Skin of body (tissue), 2 donors: ENCODE results near the gene DISC1. TPM values are rescaled to one million over a fixed set of nuclear protein-coding genes. Genes with fewer than 3 reads are reported as not detected.

Source experiments
- DNase-seq: peaks from one replicate; lab custom pipeline; 2025; lab: John Stamatoyannopoulos, UW
- total RNA-seq: library from RNA; depleted of rRNA; stranded (reverse); fragments of >200 nt; gene quantifications from one replicate; pipeline ENCODE4 v1.2.3, GENCODE V29; 2014

DISC1 gene
- total RNA-seq, 1 donor from 2014 or later: 13.9 TPM

DNA sequence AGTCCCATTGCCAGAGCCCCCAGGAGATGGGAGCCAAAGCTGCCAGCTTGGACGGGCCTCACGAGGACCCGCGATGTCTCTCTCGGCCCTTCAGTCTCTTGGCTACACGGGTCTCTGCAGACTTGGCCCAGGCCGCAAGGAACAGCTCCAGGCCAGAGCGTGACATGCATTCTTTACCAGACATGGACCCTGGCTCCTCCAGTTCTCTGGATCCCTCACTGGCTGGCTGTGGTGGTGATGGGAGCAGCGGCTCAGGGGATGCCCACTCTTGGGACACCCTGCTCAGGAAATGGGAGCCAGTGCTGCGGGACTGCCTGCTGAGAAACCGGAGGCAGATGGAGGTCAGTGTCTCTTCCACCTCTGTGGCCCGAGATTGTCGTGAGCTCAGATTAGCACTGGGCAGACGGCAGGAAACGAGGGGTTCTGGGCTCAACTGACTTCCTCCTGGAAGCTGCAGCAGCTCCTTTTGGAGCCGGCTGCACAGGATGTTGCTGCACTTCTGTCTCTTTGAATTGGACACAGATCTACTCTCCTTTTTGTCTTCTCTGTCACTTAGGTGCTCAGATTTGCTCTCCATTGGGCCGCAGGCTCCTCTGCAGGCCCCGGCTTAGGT lies 68.0 kb downstream of the DISC1 start:
- no peak for DNase-seq

DNA sequence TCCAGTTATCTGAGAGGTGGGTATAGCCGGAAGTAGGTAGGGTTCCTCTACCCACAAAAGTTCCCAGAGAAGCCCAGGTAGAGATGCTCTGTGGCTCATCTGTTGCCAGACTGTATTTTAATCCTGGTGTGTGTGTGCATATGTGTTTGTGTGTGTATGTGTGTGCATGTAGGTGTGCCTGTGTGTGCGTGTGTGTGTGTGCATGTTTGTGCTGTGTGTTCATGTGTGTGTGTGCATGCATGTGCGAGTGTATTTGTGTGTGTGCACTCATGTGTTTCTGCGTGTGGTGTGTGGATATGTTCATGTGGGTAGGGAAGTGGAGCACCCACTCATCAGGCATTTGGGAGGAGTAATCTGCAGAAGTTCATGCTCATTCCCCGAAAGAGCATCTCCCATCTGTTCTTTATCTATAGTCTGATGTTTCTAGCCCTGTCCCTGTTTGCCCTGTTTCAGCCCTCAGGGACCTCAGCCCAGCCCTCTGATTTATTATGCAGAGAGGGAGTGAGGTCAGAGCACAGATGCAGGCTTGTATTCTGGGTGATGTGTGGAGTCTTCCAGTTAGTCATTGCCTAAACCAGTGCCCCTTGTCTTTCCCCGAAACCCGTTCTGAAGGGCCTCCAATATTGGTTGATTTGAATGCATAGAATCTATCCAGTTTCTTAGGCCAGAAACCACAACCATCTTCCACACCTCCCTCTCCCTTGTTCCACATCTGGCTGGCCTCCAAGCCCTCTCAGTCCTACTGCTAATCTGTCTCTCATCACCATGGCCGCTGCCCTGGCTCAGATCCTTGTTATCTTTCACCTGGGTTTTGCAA lies 69.1 kb downstream of the DISC1 start:
- DNase-seq: peak; percentile 10

DNA sequence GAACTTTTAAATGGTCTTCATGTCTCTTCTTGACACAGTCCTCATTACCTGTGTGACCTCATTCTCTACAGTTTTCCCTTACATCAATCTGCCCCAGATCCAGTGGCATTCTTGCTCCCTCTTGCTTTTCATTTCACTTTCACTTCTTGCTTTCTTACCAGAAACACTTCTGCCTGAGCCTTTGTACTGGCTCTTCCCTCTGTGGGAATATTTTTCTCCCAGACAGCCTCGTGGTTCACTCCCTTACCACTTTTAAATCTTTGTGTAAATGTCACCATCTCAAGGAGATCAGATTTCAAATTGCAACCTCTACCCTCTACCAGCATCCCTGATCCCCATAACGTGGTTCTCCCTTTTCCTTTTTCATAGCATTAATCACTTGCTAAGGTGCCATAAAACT lies 73.2 kb downstream of the DISC1 start:
- no peak for DNase-seq

GRCh38 chr1:231701306-231701705 lies 74.7 kb downstream of the DISC1 start:
- no peak for DNase-seq

GRCh38 chr1:231702331-231702730 lies 75.7 kb downstream of the DISC1 start:
- no peak for DNase-seq

- DNase-seq: no peak
Measured at GRCh38 chr1:231702804-231703203, 76.2 kb downstream of the DISC1 start.

GRCh38 chr1:231705806-231706760 lies 79.5 kb downstream of the DISC1 start:
- no peak for DNase-seq

DNA sequence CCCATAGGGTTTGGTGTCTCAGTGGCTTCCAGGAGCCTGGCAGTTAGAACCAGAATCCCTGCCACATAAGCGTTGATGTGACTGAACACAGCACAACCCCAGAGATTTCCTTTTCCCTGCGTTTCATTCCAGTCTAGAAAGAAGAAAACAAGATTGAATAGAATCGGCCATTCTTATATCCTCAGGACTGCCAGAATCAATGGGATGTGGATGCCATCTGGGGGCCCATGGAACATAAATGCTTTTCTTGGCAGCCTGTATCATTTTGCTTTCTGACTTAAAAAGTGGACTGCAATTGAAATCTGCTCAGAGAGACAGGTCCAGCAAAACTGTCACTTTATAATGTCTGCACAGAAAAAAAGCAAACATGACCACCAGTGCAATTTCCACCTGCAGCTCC lies 80.3 kb downstream of the DISC1 start:
- no peak for DNase-seq

DNA sequence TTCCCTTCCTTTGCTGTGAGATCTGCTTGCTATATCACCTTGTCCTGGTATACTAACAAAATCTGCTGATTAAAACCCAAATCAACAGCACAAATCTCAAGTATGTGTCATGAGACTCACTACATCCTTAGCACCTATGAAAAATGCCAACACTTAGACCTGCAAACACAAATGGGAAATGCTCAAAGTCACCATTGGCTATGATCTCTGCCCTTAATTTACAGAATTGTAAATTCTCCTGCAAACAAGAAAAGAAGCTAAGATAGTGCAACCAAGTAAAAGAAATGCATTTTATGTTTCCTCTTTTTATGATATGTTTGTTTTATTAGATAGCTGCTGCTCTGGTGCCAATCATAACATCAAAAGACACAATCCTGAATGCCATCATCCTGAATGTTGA lies 80.8 kb downstream of the DISC1 start:
- no peak for DNase-seq

DNA sequence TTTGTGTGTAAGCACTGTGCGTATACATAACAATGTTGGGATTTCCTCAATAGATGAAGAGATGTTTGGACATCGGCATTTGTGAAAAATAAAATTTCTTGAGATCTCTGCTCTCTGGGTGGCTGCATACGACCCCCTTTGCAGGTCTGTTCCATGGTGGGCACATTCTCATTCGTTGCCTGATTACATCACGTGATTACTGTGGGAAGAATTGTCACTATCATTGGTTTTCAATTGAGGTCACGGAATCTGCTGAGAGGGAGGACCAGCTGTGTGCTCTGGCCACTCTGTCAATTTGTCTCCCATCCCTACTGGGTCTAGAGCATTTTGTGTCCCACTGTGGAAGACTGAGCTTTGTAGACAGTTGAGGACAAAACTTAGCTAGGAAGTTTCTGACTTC lies 81.8 kb downstream of the DISC1 start:
- DNase-seq: no peak

- DNase-seq: no peak
Measured at GRCh38 chr1:231714440-231714839, 87.8 kb downstream of the DISC1 start.

- DNase-seq: no peak
Measured at GRCh38 chr1:231715816-231716722, 89.5 kb downstream of the DISC1 start.

DNA sequence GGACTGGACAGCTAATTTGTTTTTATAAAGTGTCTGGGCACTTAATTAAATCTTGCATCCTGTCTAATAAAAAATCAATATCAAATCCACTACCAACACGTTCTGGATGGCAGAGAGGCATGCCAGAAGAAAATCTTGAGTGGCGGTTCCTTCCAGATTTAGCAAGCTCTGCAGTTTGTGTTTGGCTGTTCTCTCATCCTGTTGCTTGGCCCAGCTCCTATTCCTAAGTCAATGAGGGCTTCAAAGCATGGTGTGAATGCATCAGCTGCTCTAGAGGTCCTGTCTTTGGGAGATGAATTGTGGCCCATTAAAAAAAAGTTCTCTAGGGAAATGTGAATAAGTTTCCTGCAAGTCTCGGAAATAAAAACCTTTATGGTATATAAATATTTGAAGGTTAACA lies 90.3 kb downstream of the DISC1 start:
- DNase-seq: no peak

GRCh38 chr1:231719485-231720183 lies 93.0 kb downstream of the DISC1 start:
- DNase-seq: no peak

- no peak for DNase-seq
Measured at GRCh38 chr1:231720652-231721325, 94.2 kb downstream of the DISC1 start.

DNA sequence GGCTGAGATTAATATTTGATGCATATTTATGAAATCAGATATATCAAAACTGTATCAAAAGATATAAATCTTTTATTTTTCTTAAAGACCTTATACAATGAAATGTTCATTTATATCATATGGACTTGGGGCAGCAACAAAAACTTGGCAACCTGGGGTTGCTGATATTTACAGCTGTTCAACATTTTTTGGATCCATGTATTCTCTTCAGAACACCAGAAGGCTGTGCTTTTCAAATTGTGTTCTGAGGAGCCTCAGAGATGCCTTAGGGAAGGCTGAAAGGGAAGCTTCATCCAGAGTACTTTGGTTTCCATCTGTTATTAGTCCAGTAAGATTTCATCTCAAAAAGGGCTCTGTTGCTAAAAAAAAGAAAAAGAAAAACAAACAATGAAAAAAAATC lies 94.8 kb downstream of the DISC1 start:
- DNase-seq: peak; percentile 73

DNA sequence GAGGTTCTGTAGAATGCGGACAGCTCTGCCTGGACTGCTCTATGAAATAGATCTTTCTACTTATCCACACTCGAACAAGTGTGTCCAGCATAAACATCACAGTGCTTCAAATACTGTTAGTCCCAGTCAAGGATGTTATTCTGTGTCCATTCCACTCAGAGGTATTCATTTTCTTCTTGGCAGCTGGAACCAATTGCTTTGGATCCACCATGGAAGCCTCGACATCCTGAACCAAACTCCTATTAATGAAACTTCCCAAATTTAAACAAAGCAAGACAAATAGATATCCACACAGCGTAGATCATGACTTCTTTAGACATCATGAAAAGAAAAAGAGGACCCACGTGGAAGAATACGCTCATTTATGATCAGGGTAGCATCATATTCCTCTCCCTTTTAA lies 95.8 kb downstream of the DISC1 start:
- DNase-seq: no peak

- peak; percentile 7 for DNase-seq
Measured at GRCh38 chr1:231723146-231723545, 96.6 kb downstream of the DISC1 start.

DNA sequence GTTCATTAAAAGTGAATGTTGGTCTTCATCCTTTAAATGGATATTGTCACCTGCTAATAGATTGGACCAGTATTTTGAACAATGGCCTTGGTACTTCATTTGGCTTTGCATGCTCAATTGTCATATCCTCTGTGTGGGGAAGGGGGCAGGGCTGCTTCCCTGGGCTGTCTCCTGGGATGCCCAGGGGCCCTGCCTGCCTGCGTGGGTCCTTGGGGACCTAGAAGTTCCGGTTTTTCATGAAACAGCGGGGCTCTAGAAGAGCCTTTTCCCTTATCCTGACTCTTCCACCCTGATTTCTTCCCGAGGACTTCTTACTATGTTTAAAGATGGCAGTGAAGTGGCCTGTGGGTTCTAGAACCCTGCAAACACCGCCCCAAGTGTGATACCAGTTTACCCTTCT lies 97.5 kb downstream of the DISC1 start:
- DNase-seq: no peak
